Stimulated activated CD4-positive, alpha-beta T cell treated with anti-CD3 and anti-CD28 coated beads, Interleukin-12 subunit alpha, Interleukin-12 subunit beta, amount 100 ng/mL, for 24 hours (primary cell): ENCODE results near the gene KAT8.
"Not testable (repeated sequence)": the region's sequence is repeated elsewhere in the genome, so short reads cannot be mapped to it uniquely, and the experiment has no call there.

ENCODE experiments used
- DNase-seq, 2 experiments: peaks; one replicate each; pipeline ENCODE4 v3.0.0-alpha.2; 2020; ENCODE audit warnings: low read depth in 2 of 2

The KAT8 gene

GRCh38 chr16:31131841-31132271 is 14.4 kb downstream of the KAT8 start:
- DNase-seq, result no peak

- no peak for DNase-seq
Measured at GRCh38 chr16:31132303-31132979, 15.0 kb downstream of the KAT8 start.

- no peak for DNase-seq
Measured at GRCh38 chr16:31133046-31133501, 15.6 kb downstream of the KAT8 start.

GRCh38 chr16:31134091-31134571 is 16.7 kb downstream of the KAT8 start:
- DNase-seq, result no peak

- DNase-seq, result no peak
Measured at GRCh38 chr16:31134625-31135534, 17.4 kb downstream of the KAT8 start.

GRCh38 chr16:31135535-31136286 is 18.2 kb downstream of the KAT8 start, which contains the start of gene PRSS8:
TSS of gene PRSS8 (minus strand) at chr16:31135727. CDS start at chr16:31135498, 229 bp downstream.
- DNase-seq, result no peak

GRCh38 chr16:31136287-31136662 is 18.8 kb downstream of the KAT8 start:
- no peak for DNase-seq

GRCh38 chr16:31136822-31137499 is 19.5 kb downstream of the KAT8 start:
- DNase-seq, result not testable (repeated sequence)

GRCh38 chr16:31138621-31139578 is 21.4 kb downstream of the KAT8 start:
- no peak for DNase-seq

GRCh38 chr16:31141071-31141469 is 23.6 kb downstream of the KAT8 start:
- DNase-seq, result not testable (repeated sequence)

GRCh38 chr16:31141489-31142108 is 24.1 kb downstream of the KAT8 start:
- no peak for DNase-seq

GRCh38 chr16:31142109-31143010 is 24.9 kb downstream of the KAT8 start:
- peak; percentile 96 to 98 for DNase-seq

- no peak for DNase-seq
Measured at GRCh38 chr16:31143011-31143693, 25.7 kb downstream of the KAT8 start.

- DNase-seq, result no peak
Measured at GRCh38 chr16:31143694-31144148, 26.3 kb downstream of the KAT8 start.

- not testable (repeated sequence) for DNase-seq
Measured at GRCh38 chr16:31144418-31144817, 27.0 kb downstream of the KAT8 start.

GRCh38 chr16:31145398-31145990 is 28.0 kb downstream of the KAT8 start:
- no peak for DNase-seq

GRCh38 chr16:31147574-31147973 is 30.1 kb downstream of the KAT8 start:
- DNase-seq, result no peak
